NT2/D1 (cell line): ENCODE data around the gene KCNJ10.

ENCODE experiments used
- YY1 ChIP-seq: IDR thresholded peaks from 2 replicates; pipeline ENCODE4 v1.6.1; 2011; ENCODE audit not compliant: insufficient read length, insufficient read depth
- ZNF274 ChIP-seq: IDR thresholded peaks from 2 replicates; pipeline ENCODE4 v1.6.1; 2011; ENCODE audit warnings: mild to moderate bottlenecking, low read depth, low read length

- no peak for TF ChIP-seq ZNF274
- TF ChIP-seq YY1 = no peak
These were observed 11.4 kb upstream of the KCNJ10 start, which contains the start of gene KCNJ9 for GRCh38 chr1:160081261-160081936.
